Transverse colon (tissue), 4 donors: ENCODE measurements around the gene TAS2R60.

ENCODE experiments used
- CTCF ChIP-seq, 5 experiments: fragments of 200-600 bp in 3 of 5; fragments of 450-650 bp in 2 of 5; sonication (generic) in 3 of 5; IDR thresholded peaks; 1 replicate in 2 of 5; 2 replicates in 3 of 5; pipeline ENCODE4 v1.5.1; 2016 to 2017; ENCODE audit warnings: antibody characterized with exemption in 5 of 5, inconsistent platforms in 3 of 5, mild to moderate bottlenecking in 2 of 5, moderate library complexity in 1 of 5
- POLR2AphosphoS5 ChIP-seq, 3 donors: sonication (generic); formaldehyde crosslinking; IDR thresholded peaks; one replicate each; pipeline ENCODE4 v1.6.1; 2016; ENCODE audit warnings: antibody characterized with exemption in 3 of 3

GRCh38 chr7:143410521-143411004 is 32.7 kb upstream of the TAS2R60 start:
- TF ChIP-seq CTCF (IDR thresholded peaks at IDR 0.05): no peak
- TF ChIP-seq POLR2AphosphoS5 (IDR thresholded peaks at IDR 0.05): no peak
